Upper lobe of left lung (tissue), 6 donors: Measurements from ENCODE around the gene SOX9. TPM values are rescaled to one million over a fixed set of nuclear protein-coding genes. Genes with fewer than 3 reads are reported as not detected.

Experiments used
- ATAC-seq, 2 donors: fragments of 200-7000 bp; cut with Tn5 transposase; one replicate each; pipeline ENCODE4 v1.9.1; 2022; ENCODE audit warnings: mild to moderate bottlenecking in 2 of 2, moderate library complexity in 2 of 2; ENCODE audit not compliant: low FRiP score in 2 of 2
- DNase-seq, 2 donors: peaks; one replicate each; pipeline ENCODE4 v3.0.0-alpha.2; 2019 to 2020
- H3K27ac ChIP-seq, 4 donors: fragments of 200-600 bp; sonication (generic); one replicate each; pipeline ENCODE4 v1.5.1; 2016 to 2019
- H3K27me3 ChIP-seq, 4 donors: fragments of 200-600 bp; sonication (generic); one replicate each; pipeline ENCODE4 v1.5.1; 2017 to 2019
- H3K36me3 ChIP-seq, 4 donors: fragments of 200-600 bp; sonication (generic); one replicate each; pipeline ENCODE4 v1.5.1; 2016 to 2019
- H3K4me1 ChIP-seq, 4 donors: fragments of 200-600 bp; sonication (generic); one replicate each; pipeline ENCODE4 v1.5.1; 2018 to 2019
- H3K4me3 ChIP-seq, 4 donors: fragments of 200-600 bp; sonication (generic); one replicate each; pipeline ENCODE4 v1.5.1; 2017 to 2019; ENCODE audit warnings: mild to moderate bottlenecking in 2 of 4, moderate library complexity in 1 of 4
- H3K9me3 ChIP-seq, 4 donors: fragments of 200-600 bp; sonication (generic); one replicate each; pipeline ENCODE4 v1.5.1; 2018 to 2019
- CTCF ChIP-seq, 6 experiments: fragments of 450-650 bp in 4 of 6; fragments of 200-600 bp in 2 of 6; sonication (generic) in 2 of 6; IDR thresholded peaks; one replicate each; pipeline ENCODE4 v1.5.1; 2016 to 2019; ENCODE audit warnings: antibody characterized with exemption in 6 of 6
- EP300 ChIP-seq, 4 donors: sonication (generic); formaldehyde crosslinking; IDR thresholded peaks; one replicate each; pipeline ENCODE4 v1.5.1; 2017; ENCODE audit warnings: antibody characterized with exemption in 4 of 4, control low read depth in 2 of 4
- POLR2A ChIP-seq, 4 donors: fragments of 450-650 bp; IDR thresholded peaks; one replicate each; pipeline ENCODE4 v1.5.1; 2016 to 2017; ENCODE audit warnings: antibody characterized with exemption in 4 of 4, mild to moderate bottlenecking in 2 of 4
- POLR2AphosphoS5 ChIP-seq, 2 donors: sonication (generic); formaldehyde crosslinking; IDR thresholded peaks; one replicate each; pipeline ENCODE4 v1.5.1; 2017; ENCODE audit warnings: antibody characterized with exemption in 2 of 2
- WGBS, 2 donors: methylation state at CpG; one replicate each; pipeline ENCODE4 v1.1.5; 2017 to 2018; 5-methylcytosine and 5-hydroxymethylcytosine counted together
- total RNA-seq, 6 donors: library from RNA; depleted of rRNA in 4 of 6; stranded (reverse); fragments of >200 nt in 4 of 6; gene quantifications; one replicate each; pipeline versions ENCODE4 v1.1.0 to v1.2.1, GENCODE V29; 2016 to 2021
- donor health status: DM: no; HTN: no; CAD: no; lungs with moderate emphysema.
- donor health status: DM: no; HTN: yes; CAD: no; lungs with severe emphysema.

Gene SOX9
- total RNA-seq, 6 donors from 2014 or later: 3.3 to 10.7 (median 4.3) TPM

- 25 to 29% methylated on average over 22 of the region's 22 CpGs for WGBS, 2 donors
- Histone ChIP-seq H3K27ac (no peak overlapping the region), H3K4me3 (peak overlapping the region in 2 of 4 donors; percentile 51 to 58), H3K4me1 (peaks cover 15 to 66% (median 28%) of the 10 kb centered on the region in 4 donors), H3K36me3 (no peaks in the 10 kb centered on the region), H3K27me3 (peaks cover 0 to 62% (median 29%) of the 10 kb centered on the region in 4 donors), H3K9me3 (no peaks in the 10 kb centered on the region)
- ATAC-seq: no peak
- no peak for DNase-seq
- no peak for TF ChIP-seq EP300 (IDR thresholded peaks at IDR 0.05)
- no peak for TF ChIP-seq POLR2AphosphoS5 (IDR thresholded peaks at IDR 0.05)
- no peak for TF ChIP-seq POLR2A (IDR thresholded peaks at IDR 0.05)
- TF ChIP-seq CTCF (IDR thresholded peaks at IDR 0.05): no peak
These were observed 1.5 kb upstream of the SOX9 start for GRCh38 chr17:72119077-72119872.

DNA sequence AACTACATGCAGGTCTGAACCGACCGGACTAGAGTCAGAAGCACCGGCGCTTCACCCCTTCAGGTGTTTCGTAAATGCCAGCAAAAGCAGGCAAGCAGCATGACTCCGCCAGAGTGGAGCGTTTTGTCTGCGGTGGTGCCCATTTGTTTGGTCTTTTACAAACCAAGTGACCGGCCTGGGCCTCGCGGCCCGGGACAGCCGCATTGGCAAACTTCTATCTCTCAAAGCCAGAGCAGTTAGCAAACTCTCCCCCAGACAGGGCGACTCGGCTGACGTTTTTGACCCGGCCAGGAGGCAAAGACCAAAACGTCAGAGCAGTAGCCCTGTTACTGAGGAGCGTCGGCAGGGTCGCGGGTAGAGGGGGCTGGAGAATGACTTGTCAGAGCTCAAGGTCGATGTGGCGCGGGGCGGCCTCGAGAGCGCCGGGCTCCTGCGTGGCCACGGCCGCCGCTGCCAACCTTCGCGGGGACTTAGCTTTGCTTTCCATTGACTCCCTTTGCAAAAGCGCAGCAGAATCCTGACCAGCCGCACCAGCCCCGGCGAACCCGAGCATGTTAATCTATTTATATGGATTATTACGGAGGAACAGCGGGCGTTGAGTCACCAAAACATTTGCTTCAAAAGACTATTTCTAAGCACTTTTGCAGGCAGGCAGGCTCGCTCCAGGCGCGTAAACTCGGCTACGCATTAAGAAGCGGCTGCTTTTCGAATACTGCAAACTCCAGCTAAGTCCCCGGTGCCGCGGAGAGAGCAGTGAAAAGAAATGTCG lies 763 bp upstream of the SOX9 start:
- DNase-seq (peak; percentile 36 to 88), ATAC-seq (peak in 1 of 2 donors; percentile 13)
- H3K4me1 ChIP-seq: peaks cover 15 to 66% (median 28%) of the 10 kb centered on the region in 4 donors
- TF ChIP-seq EP300 (IDR thresholded peaks at IDR 0.05) (no peak), POLR2A (IDR thresholded peaks at IDR 0.05) (no peak), POLR2AphosphoS5 (IDR thresholded peaks at IDR 0.05) (no peak), CTCF (IDR thresholded peaks at IDR 0.05) (no peak)
- peak overlapping the region in 3 of 4 donors; percentile 12 to 73 (median 54) for H3K27ac ChIP-seq
- H3K9me3 ChIP-seq: no peaks in the 10 kb centered on the region
- peaks cover 0 to 62% (median 29%) of the 10 kb centered on the region in 4 donors for H3K27me3 ChIP-seq
- no peaks in the 10 kb centered on the region for H3K36me3 ChIP-seq
- peak overlapping the region in 3 of 4 donors; percentile 49 to 58 (median 51) for H3K4me3 ChIP-seq
- 5 to 6% methylated on average over 33 to 39 of the region's 54 CpGs for WGBS, 2 donors

- peak; percentile 5 to 42 for ATAC-seq
- WGBS, 2 donors: 1 to 4% methylated on average over 5 to 40 of the region's 88 CpGs
- Histone ChIP-seq H3K36me3 (no peaks in the 10 kb centered on the region), H3K27ac (peak overlapping the region; percentile 63 to 74 (median 69)), H3K9me3 (no peaks in the 10 kb centered on the region), H3K4me3 (peak overlapping the region; percentile 29 to 58 (median 50)), H3K27me3 (peaks cover 0 to 55% (median 26%) of the 10 kb centered on the region in 4 donors), H3K4me1 (peaks cover 15 to 63% (median 28%) of the 10 kb centered on the region in 4 donors)
- no peak for TF ChIP-seq POLR2A (IDR thresholded peaks at IDR 0.05)
- no peak for TF ChIP-seq EP300 (IDR thresholded peaks at IDR 0.05)
- TF ChIP-seq CTCF (IDR thresholded peaks at IDR 0.05): no peak
- TF ChIP-seq POLR2AphosphoS5 (IDR thresholded peaks at IDR 0.05): no peak
- DNase-seq: peak; percentile 33 to 90
These were observed 567 bp downstream of the SOX9 start for GRCh38 chr17:72121164-72122009.

DNA sequence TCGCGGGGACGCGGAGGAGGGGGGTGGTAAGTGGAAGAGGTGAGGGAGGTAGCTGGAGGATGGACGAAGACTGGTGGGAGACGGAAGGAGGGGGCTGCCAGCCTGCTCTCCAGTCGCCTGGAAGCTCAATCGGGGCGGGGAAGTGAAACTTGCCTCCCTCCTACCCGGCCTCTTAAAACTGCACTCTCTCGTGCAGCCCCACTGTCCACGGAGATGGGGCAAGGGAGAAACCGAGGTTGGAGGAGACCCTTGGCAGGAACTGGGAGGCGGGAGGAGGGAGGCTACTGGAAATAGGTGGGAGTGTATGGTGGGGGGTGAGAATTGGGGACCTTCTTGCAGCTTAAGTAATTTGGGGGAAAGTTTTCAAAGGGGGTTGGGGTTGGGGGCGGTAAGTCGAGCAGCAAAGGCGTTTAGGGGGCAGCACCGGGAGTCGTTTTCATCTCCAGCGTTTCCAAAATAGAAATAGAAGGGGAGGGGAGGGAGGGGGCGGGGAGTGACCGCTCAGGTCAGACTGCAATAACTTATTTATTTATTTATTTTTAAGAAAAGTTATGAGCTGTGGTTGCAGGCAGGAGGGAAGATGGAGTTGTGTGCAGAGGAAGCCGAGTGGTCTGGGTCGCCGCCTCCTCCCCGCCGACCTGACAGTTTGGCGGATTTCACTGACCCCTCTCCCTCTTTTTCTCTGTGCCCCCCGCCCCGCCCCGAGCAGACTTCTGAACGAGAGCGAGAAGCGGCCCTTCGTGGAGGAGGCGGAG lies 1.4 kb downstream of the SOX9 start:
- peak overlapping the region in 3 of 4 donors; percentile 63 to 74 (median 73) for H3K27ac ChIP-seq
- no peaks in the 10 kb centered on the region for H3K9me3 ChIP-seq
- H3K27me3 ChIP-seq: peaks cover 0 to 47% (median 22%) of the 10 kb centered on the region in 4 donors
- peak overlapping the region; percentile 25 to 58 (median 50) for H3K4me3 ChIP-seq
- DNase-seq (peak in 1 of 2 donors; percentile 74), ATAC-seq (peak in 1 of 2 donors; percentile 4)
- H3K4me1 ChIP-seq: peaks cover 12 to 55% (median 21%) of the 10 kb centered on the region in 4 donors
- WGBS, 2 donors: 2 to 4% methylated on average over 36 of the region's 36 CpGs
- H3K36me3 ChIP-seq: no peaks in the 10 kb centered on the region
- no peak for TF ChIP-seq POLR2AphosphoS5 (IDR thresholded peaks at IDR 0.05)
- TF ChIP-seq POLR2A (IDR thresholded peaks at IDR 0.05): no peak
- TF ChIP-seq EP300 (IDR thresholded peaks at IDR 0.05): no peak
- no peak for TF ChIP-seq CTCF (IDR thresholded peaks at IDR 0.05)
